A549 (cell line): Measurements from ENCODE around the gene LRRC2. TPM values are rescaled to one million over a fixed set of nuclear protein-coding genes. Genes with fewer than 3 reads are reported as not detected.

Source experiments
- ATAC-seq, 2 experiments: fragments of 200-7000 bp in 1 of 2; fragments of >200 bp in 1 of 2; cut with Nextera tagmentation in 1 of 2; cut with Tn5 transposase in 1 of 2; 3 replicates each; pipeline versions ENCODE4 v1.8.0 to v1.9.1; 2018 to 2020; ENCODE audit warnings: mild to moderate bottlenecking in 1 of 2, moderate library complexity in 1 of 2
- CTCF ChIA-PET: fragments of 300-600 bp; sonication (Branson Sonifier 250); formaldehyde crosslinking; extraction: SDS; loops from one replicate; lab custom pipeline; 2021; ENCODE audit warnings: antibody characterized with exemption, inconsistent platforms; lab: Yijun Ruan, JAX
- POLR2A ChIA-PET: fragments of 350-600 bp; formaldehyde crosslinking; extraction: SDS; loops from one replicate; lab custom pipeline; 2021; ENCODE audit warnings: antibody characterized with exemption, inconsistent platforms; lab: Yijun Ruan, JAX
- DNase-seq, 2 experiments: peaks; one replicate each; pipeline versions ENCODE4 v3.0.0 to v3.0.0-alpha.2; 2011 to 2016; ENCODE audit warnings: low read depth in 1 of 2, low spot score in 1 of 2
- FAIRE-seq: peaks from 2 replicates; lab custom pipeline; 2011; peaks lifted over from hg19 to GRCh38; lab: Jason Lieb, UNC
- H3K27ac ChIP-seq, 2 experiments: fragments of >200 bp; sonication (Bioruptor Twin); formaldehyde crosslinking; 3 replicates each; pipeline ENCODE4 v1.5.1; 2016 to 2017
- H3K4me1 ChIP-seq: fragments of >200 bp; sonication (Bioruptor Twin); formaldehyde crosslinking; 3 replicates; pipeline ENCODE4 v1.6.1; 2016
- H3K4me2 ChIP-seq: fragments of >200 bp; sonication (Bioruptor Twin); formaldehyde crosslinking; 3 replicates; pipeline ENCODE4 v1.6.1; 2016
- H3K4me3 ChIP-seq: fragments of >200 bp; sonication (Bioruptor Twin); formaldehyde crosslinking; 3 replicates; pipeline ENCODE4 v1.5.1; 2016
- H3K9me3 ChIP-seq: fragments of >200 bp; sonication (Bioruptor Twin); formaldehyde crosslinking; 3 replicates; pipeline ENCODE4 v1.6.1; 2016
- CEBPB ChIP-seq, 2 experiments: fragments of >200 bp in 1 of 2; sonication (Bioruptor Twin) in 1 of 2; formaldehyde crosslinking in 1 of 2; IDR thresholded peaks; 2 replicates each; pipeline ENCODE4 v1.6.1; 2012 to 2016
- CHD2 ChIP-seq: fragments of 150-350 bp; IDR thresholded peaks from 2 replicates; pipeline ENCODE4 v1.6.1; 2014; ENCODE audit warnings: low read length; ENCODE audit not compliant: partially characterized antibody
- CHD4 ChIP-seq: fragments of 200-600 bp; sonication (generic); IDR thresholded peaks from 2 replicates; pipeline ENCODE4 v1.6.1; 2016; ENCODE audit warnings: antibody characterized with exemption, mild to moderate bottlenecking, borderline replicate concordance
- EHF ChIP-seq: fragments of 250-450 bp; sonication (Bioruptor Pico); IDR thresholded peaks from 2 replicates; pipeline ENCODE4 v1.5.0; 2020; ENCODE audit warnings: mild to moderate bottlenecking
- FOSB ChIP-seq: fragments of 250-450 bp; sonication (Bioruptor Pico); IDR thresholded peaks from 2 replicates; pipeline ENCODE4 v1.5.0; 2020; ENCODE audit warnings: mild to moderate bottlenecking, moderate library complexity
- FOSL2 ChIP-seq, 2 experiments: fragments of 450-650 bp in 1 of 2; fragments of >200 bp in 1 of 2; sonication (Bioruptor Twin) in 1 of 2; formaldehyde crosslinking; IDR thresholded peaks; 2 replicates each; pipeline versions ENCODE4 v1.5.0 to v1.6.1; 2016 to 2020; ENCODE audit warnings: mild to moderate bottlenecking in 1 of 2, moderate library complexity in 1 of 2
- HOXA7 ChIP-seq: fragments of 250-450 bp; sonication (Bioruptor Pico); IDR thresholded peaks from 2 replicates; pipeline ENCODE4 v1.5.0; 2020; ENCODE audit warnings: mild to moderate bottlenecking, moderate library complexity
- HOXB13 ChIP-seq: fragments of 250-450 bp; sonication (Bioruptor Pico); IDR thresholded peaks from 2 replicates; pipeline ENCODE4 v1.5.0; 2020; ENCODE audit warnings: low read depth, mild to moderate bottlenecking, moderate library complexity
- HOXB5 ChIP-seq: fragments of 250-450 bp; sonication (Bioruptor Pico); IDR thresholded peaks from 2 replicates; pipeline ENCODE4 v1.5.0; 2020; ENCODE audit warnings: mild to moderate bottlenecking, moderate library complexity
- MAFK ChIP-seq: fragments of 450-650 bp; IDR thresholded peaks from 2 replicates; pipeline ENCODE4 v1.6.1; 2014; ENCODE audit not compliant: partially characterized antibody
- MYC ChIP-seq: IDR thresholded peaks from 2 replicates; pipeline ENCODE4 v1.6.1; 2012; ENCODE audit warnings: mild to moderate bottlenecking, inconsistent platforms, low read length, improper control_type of control experiment, borderline replicate concordance
- RAD21 ChIP-seq, 2 experiments: fragments of >200 bp in 1 of 2; sonication (Bioruptor Twin) in 1 of 2; formaldehyde crosslinking in 1 of 2; IDR thresholded peaks in 1 of 2; conservative IDR thresholded peaks in 1 of 2; 2 replicates in 1 of 2; 3 replicates in 1 of 2; pipeline ENCODE4 v1.6.1; 2012 to 2018; ENCODE audit warnings: inconsistent platforms in 1 of 2
- RCOR1 ChIP-seq: fragments of 150-350 bp; IDR thresholded peaks from 2 replicates; pipeline ENCODE4 v1.6.1; 2014; ENCODE audit warnings: antibody characterized with exemption, low read length, low read depth
- TFCP2L1 ChIP-seq: fragments of 250-450 bp; sonication (Bioruptor Pico); IDR thresholded peaks from 2 replicates; pipeline ENCODE4 v1.5.0; 2021; ENCODE audit warnings: mild to moderate bottlenecking
- TP53 ChIP-seq: fragments of 250-450 bp; sonication (Bioruptor Pico); IDR thresholded peaks from 2 replicates; pipeline ENCODE4 v1.5.0; 2021; ENCODE audit warnings: mild to moderate bottlenecking, moderate library complexity
- ZC3H11A ChIP-seq: fragments of 450-650 bp; IDR thresholded peaks from 2 replicates; pipeline ENCODE4 v1.6.1; 2014; ENCODE audit warnings: antibody characterized with exemption, mild to moderate bottlenecking
- ZFP36 ChIP-seq: fragments of 450-650 bp; IDR thresholded peaks from 2 replicates; pipeline ENCODE4 v1.6.1; 2014; ENCODE audit warnings: borderline replicate concordance; ENCODE audit not compliant: partially characterized antibody
- WGBS: methylation state at CpG from one replicate; pipeline ENCODE4 v1.1.6; 2017; ENCODE audit errors: missing lambda C conversion rate; 5-methylcytosine and 5-hydroxymethylcytosine counted together
- polyA plus RNA-seq, 4 experiments: library from polyadenylated mRNA; depleted of rRNA in 3 of 4; stranded (reverse); fragments of >200 nt; fragmentation: RNase III in 1 of 4; extraction: RNeasy Plus Mini Kit Qiagen cat#74134 plus additional on column Dnase treatment in 1 of 4; gene quantifications; 2 replicates in 3 of 4; 3 replicates in 1 of 4; pipeline ENCODE4 v1.2.3, GENCODE V29; 2011 to 2017
- TF ChIP-seq, protein P1 (sequence below): IDR thresholded peaks from 2 replicates; pipeline ENCODE4 v1.6.1; 2012
- TF ChIP-seq, protein P2 (sequence below): fragments of >200 bp; sonication (Bioruptor Twin); formaldehyde crosslinking; IDR thresholded peaks from 3 replicates; pipeline ENCODE4 v1.5.1; 2016
- TF ChIP-seq, protein P3 (sequence below): IDR thresholded peaks from 2 replicates; pipeline ENCODE4 v1.6.1; 2012; ENCODE audit warnings: low read depth, borderline replicate concordance
- TF ChIP-seq, protein P4 (sequence below): fragments of >200 bp; sonication (Bioruptor Twin); formaldehyde crosslinking; IDR thresholded peaks from 3 replicates; pipeline ENCODE4 v1.6.1; 2016

LRRC2 gene
- polyA plus RNA-seq, 2 of the 4 experiments (the other 2 are of a cell fraction), result not detected

DNA sequence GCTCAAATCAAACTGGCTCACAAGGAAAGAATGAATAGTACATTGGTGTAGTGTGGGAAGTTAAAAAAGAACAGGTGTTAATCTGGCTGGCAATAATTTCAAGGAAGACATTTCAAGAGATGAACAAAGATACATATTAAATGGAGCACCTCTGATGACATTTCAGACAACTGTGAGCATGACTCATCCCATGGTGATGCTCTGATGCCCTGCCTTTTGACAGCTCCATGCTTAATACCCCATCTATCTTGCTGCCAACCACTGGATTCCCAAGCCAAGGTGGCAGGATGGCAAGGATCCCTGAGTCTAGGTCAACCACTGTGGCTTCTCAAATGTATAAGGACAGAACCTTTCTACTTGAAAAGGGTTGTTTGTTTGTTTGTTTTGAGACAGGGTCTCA, 29.3 kb downstream of the LRRC2 start:
- Histone ChIP-seq H3K4me3 (no peak overlapping the region), H3K4me2 (no peak overlapping the region), H3K9me3 (no peaks in the 10 kb centered on the region), H3K4me1 (no peaks in the 10 kb centered on the region; the same call in 2 of the 3 replicates), H3K27ac (no peak overlapping the region)
- CTCF ChIA-PET, result interaction anchor here (1.5 to 1.8 kb wide), 2 partner anchors 12 to 22 kb away, joined by 3 to 4 read pairs; no protein-coding TSS in a partner anchor
- FAIRE-seq, result no peak
- no peak for DNase-seq
- TF ChIP-seq RAD21 (conservative IDR thresholded peaks at IDR 0.05 in 1 of 2, IDR thresholded peaks at IDR 0.05 in 1 of 2), result no peak
- TF ChIP-seq TFCP2L1 (CRISPR knock-in tag), result no peak
- TF ChIP-seq TP53 (CRISPR knock-in tag), result no peak
- no peak for TF ChIP-seq HOXA7
- no peak for TF ChIP-seq HOXB13 (CRISPR knock-in tag)
- TF ChIP-seq, protein P1, sequence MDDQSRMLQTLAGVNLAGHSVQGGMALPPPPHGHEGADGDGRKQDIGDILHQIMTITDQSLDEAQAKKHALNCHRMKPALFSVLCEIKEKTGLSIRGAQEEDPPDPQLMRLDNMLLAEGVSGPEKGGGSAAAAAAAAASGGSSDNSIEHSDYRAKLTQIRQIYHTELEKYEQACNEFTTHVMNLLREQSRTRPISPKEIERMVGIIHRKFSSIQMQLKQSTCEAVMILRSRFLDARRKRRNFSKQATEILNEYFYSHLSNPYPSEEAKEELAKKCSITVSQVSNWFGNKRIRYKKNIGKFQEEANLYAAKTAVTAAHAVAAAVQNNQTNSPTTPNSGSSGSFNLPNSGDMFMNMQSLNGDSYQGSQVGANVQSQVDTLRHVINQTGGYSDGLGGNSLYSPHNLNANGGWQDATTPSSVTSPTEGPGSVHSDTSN, result no peak
- no peak for TF ChIP-seq CEBPB (IDR thresholded peaks at IDR 0.05)
- TF ChIP-seq ZC3H11A, result no peak
- no peak for TF ChIP-seq CHD4
- no peak for TF ChIP-seq FOSL2 (IDR thresholded peaks at IDR 0.05)
- no peak for TF ChIP-seq FOSL2 (CRISPR knock-in tag; IDR thresholded peaks at IDR 0.05)
- TF ChIP-seq CHD2, result no peak
- ATAC-seq, result no peak
- POLR2A ChIA-PET, result no interaction called here

DNA sequence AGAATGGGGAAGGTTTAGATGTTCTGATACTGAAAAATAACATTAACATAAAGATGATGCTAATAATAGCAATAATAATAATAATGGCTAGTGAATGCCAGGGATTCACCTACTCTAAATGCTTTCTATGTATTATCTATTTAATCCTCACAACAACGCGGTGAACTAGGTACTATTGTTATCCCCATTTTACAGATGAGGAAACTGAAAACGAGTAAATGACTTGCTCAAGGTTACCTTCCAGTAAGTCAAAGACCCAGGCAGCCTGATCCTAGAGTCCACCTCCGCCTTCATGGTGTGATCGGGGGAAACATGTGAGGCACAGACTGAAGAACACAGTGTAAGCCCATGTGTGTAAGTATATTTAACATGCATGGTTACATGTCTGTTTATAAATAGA, 30.4 kb downstream of the LRRC2 start:
- Histone ChIP-seq H3K4me1 (no peaks in the 10 kb centered on the region), H3K4me2 (no peak overlapping the region), H3K9me3 (no peaks in the 10 kb centered on the region), H3K27ac (no peak overlapping the region), H3K4me3 (no peak overlapping the region)
- FAIRE-seq, result no peak
- ChIA-PET CTCF (interaction anchor here (1.5 kb wide), 1 partner anchor 23 kb away, joined by 3 read pairs; no protein-coding TSS in a partner anchor), POLR2A (no interaction called here)
- 54% methylated on average over 5 of the region's 5 CpGs for WGBS
- no peak for TF ChIP-seq EHF (CRISPR knock-in tag)
- DNase-seq, result no peak
- no peak for ATAC-seq

DNA sequence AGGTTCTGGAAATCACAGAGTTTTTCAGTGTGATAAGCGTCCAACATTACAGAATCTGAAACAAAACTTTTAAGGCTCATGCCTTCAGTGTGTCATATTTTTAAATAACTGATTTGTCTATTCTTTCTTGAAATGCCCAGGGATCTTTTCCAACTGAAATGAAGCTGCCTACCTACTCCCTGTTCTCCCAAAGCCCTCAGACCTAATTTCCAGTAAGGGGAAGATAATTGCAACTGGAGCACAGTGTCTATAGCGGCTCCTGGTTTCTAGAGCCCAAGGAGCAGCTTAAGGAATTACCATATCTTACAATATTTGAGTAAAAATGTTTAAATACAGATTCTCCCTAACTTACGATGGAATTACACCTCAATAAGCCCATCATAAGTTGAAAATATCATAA, 33.0 kb downstream of the LRRC2 start:
- ChIA-PET CTCF (interaction anchor here (2.5 kb wide), 1 partner anchor 44 kb away, joined by 9 read pairs; no protein-coding TSS in a partner anchor), POLR2A (no interaction called here)
- FAIRE-seq (no peak), ATAC-seq (no peak), DNase-seq (no peak)
- 32% methylated on average over 3 of the region's 3 CpGs for WGBS
- no peaks in the 10 kb centered on the region for H3K9me3 ChIP-seq
- no peak overlapping the region for H3K4me3 ChIP-seq
- no peaks in the 10 kb centered on the region for H3K4me1 ChIP-seq
- no peak overlapping the region for H3K27ac ChIP-seq
- H3K4me2 ChIP-seq, result no peak overlapping the region
- no peak for TF ChIP-seq FOSB (CRISPR knock-in tag)
- no peak for TF ChIP-seq CEBPB (IDR thresholded peaks at IDR 0.05)
- no peak for TF ChIP-seq CHD4
- TF ChIP-seq, protein P2, sequence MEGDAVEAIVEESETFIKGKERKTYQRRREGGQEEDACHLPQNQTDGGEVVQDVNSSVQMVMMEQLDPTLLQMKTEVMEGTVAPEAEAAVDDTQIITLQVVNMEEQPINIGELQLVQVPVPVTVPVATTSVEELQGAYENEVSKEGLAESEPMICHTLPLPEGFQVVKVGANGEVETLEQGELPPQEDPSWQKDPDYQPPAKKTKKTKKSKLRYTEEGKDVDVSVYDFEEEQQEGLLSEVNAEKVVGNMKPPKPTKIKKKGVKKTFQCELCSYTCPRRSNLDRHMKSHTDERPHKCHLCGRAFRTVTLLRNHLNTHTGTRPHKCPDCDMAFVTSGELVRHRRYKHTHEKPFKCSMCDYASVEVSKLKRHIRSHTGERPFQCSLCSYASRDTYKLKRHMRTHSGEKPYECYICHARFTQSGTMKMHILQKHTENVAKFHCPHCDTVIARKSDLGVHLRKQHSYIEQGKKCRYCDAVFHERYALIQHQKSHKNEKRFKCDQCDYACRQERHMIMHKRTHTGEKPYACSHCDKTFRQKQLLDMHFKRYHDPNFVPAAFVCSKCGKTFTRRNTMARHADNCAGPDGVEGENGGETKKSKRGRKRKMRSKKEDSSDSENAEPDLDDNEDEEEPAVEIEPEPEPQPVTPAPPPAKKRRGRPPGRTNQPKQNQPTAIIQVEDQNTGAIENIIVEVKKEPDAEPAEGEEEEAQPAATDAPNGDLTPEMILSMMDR, result no peak
- no peak for TF ChIP-seq RCOR1
- no peak for TF ChIP-seq MYC
- no peak for TF ChIP-seq ZFP36
- TF ChIP-seq, protein P3, sequence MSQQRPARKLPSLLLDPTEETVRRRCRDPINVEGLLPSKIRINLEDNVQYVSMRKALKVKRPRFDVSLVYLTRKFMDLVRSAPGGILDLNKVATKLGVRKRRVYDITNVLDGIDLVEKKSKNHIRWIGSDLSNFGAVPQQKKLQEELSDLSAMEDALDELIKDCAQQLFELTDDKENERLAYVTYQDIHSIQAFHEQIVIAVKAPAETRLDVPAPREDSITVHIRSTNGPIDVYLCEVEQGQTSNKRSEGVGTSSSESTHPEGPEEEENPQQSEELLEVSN, result no peak
- TF ChIP-seq, protein P4, sequence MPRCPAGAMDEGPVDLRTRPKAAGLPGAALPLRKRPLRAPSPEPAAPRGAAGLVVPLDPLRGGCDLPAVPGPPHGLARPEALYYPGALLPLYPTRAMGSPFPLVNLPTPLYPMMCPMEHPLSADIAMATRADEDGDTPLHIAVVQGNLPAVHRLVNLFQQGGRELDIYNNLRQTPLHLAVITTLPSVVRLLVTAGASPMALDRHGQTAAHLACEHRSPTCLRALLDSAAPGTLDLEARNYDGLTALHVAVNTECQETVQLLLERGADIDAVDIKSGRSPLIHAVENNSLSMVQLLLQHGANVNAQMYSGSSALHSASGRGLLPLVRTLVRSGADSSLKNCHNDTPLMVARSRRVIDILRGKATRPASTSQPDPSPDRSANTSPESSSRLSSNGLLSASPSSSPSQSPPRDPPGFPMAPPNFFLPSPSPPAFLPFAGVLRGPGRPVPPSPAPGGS, result no peak
- TF ChIP-seq MAFK, result no peak
- no peak for TF ChIP-seq HOXB5
